Dendritic cell treated with granulocyte-macrophage colony-stimulating factor and Interleukin-4, amounts not matched to agents 40 ng/mL and 50 ng/mL, for 4 days (primary cell): ENCODE results near the gene MAN1A1.
A peak's percentile ranks its signal among the peaks of the same experiment; 100 is the strongest.
"Not testable (repeated sequence)": the region's sequence is repeated elsewhere in the genome, so short reads cannot be mapped to it uniquely, and the experiment has no call there.

Experiments
- H3K27ac Mint-ChIP-seq: one replicate; pipeline ENCODE4 v1.8.0; 2022; ENCODE audit warnings: mild to moderate bottlenecking, mixed read lengths
- H3K27me3 Mint-ChIP-seq: one replicate; pipeline ENCODE4 v1.8.0; 2022; ENCODE audit warnings: mild to moderate bottlenecking, mixed read lengths
- H3K36me3 Mint-ChIP-seq: one replicate; pipeline ENCODE4 v1.8.0; 2022; ENCODE audit warnings: low read depth, mixed read lengths
- H3K4me1 Mint-ChIP-seq: one replicate; pipeline ENCODE4 v1.8.0; 2022; ENCODE audit warnings: low read depth, mixed read lengths
- H3K4me3 Mint-ChIP-seq: one replicate; pipeline ENCODE4 v1.8.0; 2022; ENCODE audit warnings: mild to moderate bottlenecking, moderate library complexity, mixed read lengths
- H3K9me3 Mint-ChIP-seq: one replicate; pipeline ENCODE4 v1.8.0; 2022; ENCODE audit warnings: mixed read lengths
- intact Hi-C: fragments of 100-400 bp; cut with micrococcal nuclease; formaldehyde crosslinking; loops from one replicate; pipeline ENCODE4 v1.15.0; 2022

MAN1A1 gene

GRCh38 chr6:119170103-119170446 lies 179.5 kb downstream of the MAN1A1 start:
- Mint-ChIP-seq H3K36me3 (no peaks in the 10 kb centered on the region), H3K27me3 (no peaks in the 10 kb centered on the region), H3K4me3 (no peak overlapping the region), H3K27ac (no peak overlapping the region), H3K9me3 (no peaks in the 10 kb centered on the region), H3K4me1 (no peaks in the 10 kb centered on the region)
- intact Hi-C loops, result no loop called here

GRCh38 chr6:119169355-119169754 lies 180.2 kb downstream of the MAN1A1 start:
- H3K27ac Mint-ChIP-seq, H3K9me3 Mint-ChIP-seq, H3K36me3 Mint-ChIP-seq, H3K27me3 Mint-ChIP-seq, intact Hi-C loops, H3K4me1 Mint-ChIP-seq, H3K4me3 Mint-ChIP-seq: not testable (repeated sequence)

GRCh38 chr6:119166024-119166784 lies 183.4 kb downstream of the MAN1A1 start:
- H3K36me3 Mint-ChIP-seq, result no peaks in the 10 kb centered on the region
- no peak overlapping the region for H3K27ac Mint-ChIP-seq
- no peaks in the 10 kb centered on the region for H3K9me3 Mint-ChIP-seq
- H3K4me3 Mint-ChIP-seq, result no peak overlapping the region
- H3K4me1 Mint-ChIP-seq, result peaks cover 14% of the 10 kb centered on the region
- intact Hi-C loops, result no loop called here
- no peaks in the 10 kb centered on the region for H3K27me3 Mint-ChIP-seq

- no peak overlapping the region for H3K27ac Mint-ChIP-seq
- H3K36me3 Mint-ChIP-seq, result no peaks in the 10 kb centered on the region
- intact Hi-C loops, result no loop called here
- H3K4me1 Mint-ChIP-seq, result peaks cover 27% of the 10 kb centered on the region
- H3K9me3 Mint-ChIP-seq, result no peaks in the 10 kb centered on the region
- H3K4me3 Mint-ChIP-seq, result no peak overlapping the region
- H3K27me3 Mint-ChIP-seq, result peaks cover 2% of the 10 kb centered on the region
Observed at GRCh38 chr6:119163006-119163405, 186.6 kb downstream of the MAN1A1 start.

GRCh38 chr6:119162134-119162775 lies 187.3 kb downstream of the MAN1A1 start:
- Mint-ChIP-seq H3K9me3 (no peaks in the 10 kb centered on the region), H3K4me1 (peaks cover 27% of the 10 kb centered on the region), H3K27ac (no peak overlapping the region), H3K27me3 (peaks cover 2% of the 10 kb centered on the region), H3K36me3 (no peaks in the 10 kb centered on the region), H3K4me3 (no peak overlapping the region)
- intact Hi-C loops, result no loop called here

GRCh38 chr6:119161438-119161837 lies 188.1 kb downstream of the MAN1A1 start:
- Mint-ChIP-seq H3K4me3 (no peak overlapping the region), H3K4me1 (peaks cover 27% of the 10 kb centered on the region), H3K27ac (no peak overlapping the region), H3K9me3 (no peaks in the 10 kb centered on the region), H3K36me3 (no peaks in the 10 kb centered on the region), H3K27me3 (peaks cover 2% of the 10 kb centered on the region)
- intact Hi-C loops, result no loop called here

GRCh38 chr6:119160911-119161310 lies 188.7 kb downstream of the MAN1A1 start:
- no peaks in the 10 kb centered on the region for H3K9me3 Mint-ChIP-seq
- H3K27ac Mint-ChIP-seq, result no peak overlapping the region
- intact Hi-C loops, result no loop called here
- peaks cover 2% of the 10 kb centered on the region for H3K27me3 Mint-ChIP-seq
- no peaks in the 10 kb centered on the region for H3K36me3 Mint-ChIP-seq
- peaks cover 27% of the 10 kb centered on the region for H3K4me1 Mint-ChIP-seq
- no peak overlapping the region for H3K4me3 Mint-ChIP-seq

- peaks cover 2% of the 10 kb centered on the region for H3K27me3 Mint-ChIP-seq
- peaks cover 24% of the 10 kb centered on the region for H3K4me1 Mint-ChIP-seq
- H3K9me3 Mint-ChIP-seq, result no peaks in the 10 kb centered on the region
- intact Hi-C loops, result loop anchor here (10.0 kb wide), 1 partner anchor 587 kb away; no protein-coding TSS in a partner anchor
- H3K4me3 Mint-ChIP-seq, result no peak overlapping the region
- H3K36me3 Mint-ChIP-seq, result no peaks in the 10 kb centered on the region
- H3K27ac Mint-ChIP-seq, result no peak overlapping the region
Observed at GRCh38 chr6:119158057-119158848, 191.3 kb downstream of the MAN1A1 start.

GRCh38 chr6:119157506-119157815 lies 192.1 kb downstream of the MAN1A1 start:
- peaks cover 2% of the 10 kb centered on the region for H3K27me3 Mint-ChIP-seq

GRCh38 chr6:119156757-119157505 lies 192.6 kb downstream of the MAN1A1 start:
- H3K27me3 Mint-ChIP-seq, result peaks cover 2% of the 10 kb centered on the region
- no peaks in the 10 kb centered on the region for H3K36me3 Mint-ChIP-seq
- H3K4me3 Mint-ChIP-seq, result no peak overlapping the region
- peaks cover 14% of the 10 kb centered on the region for H3K4me1 Mint-ChIP-seq
- intact Hi-C loops, result loop anchor here (10.0 kb wide), 1 partner anchor 588 kb away; no protein-coding TSS in a partner anchor
- H3K27ac Mint-ChIP-seq, result no peak overlapping the region
- H3K9me3 Mint-ChIP-seq, result no peaks in the 10 kb centered on the region

More at GRCh38 chr6:119157506-119157815, 192.1 kb downstream of the MAN1A1 start:
- Mint-ChIP-seq H3K4me3 (no peak overlapping the region), H3K27ac (no peak overlapping the region), H3K4me1 (peaks cover 19% of the 10 kb centered on the region), H3K9me3 (no peaks in the 10 kb centered on the region), H3K36me3 (no peaks in the 10 kb centered on the region)
- intact Hi-C loops, result loop anchor here (10.0 kb wide), 1 partner anchor 587 kb away; no protein-coding TSS in a partner anchor

GRCh38 chr6:119156082-119156481 lies 193.5 kb downstream of the MAN1A1 start:
- not testable (repeated sequence) for H3K9me3 Mint-ChIP-seq, H3K27me3 Mint-ChIP-seq, H3K27ac Mint-ChIP-seq, H3K4me3 Mint-ChIP-seq, H3K36me3 Mint-ChIP-seq
- intact Hi-C loops, result loop anchor here (10.0 kb wide), 1 partner anchor 589 kb away; no protein-coding TSS in a partner anchor
- peaks cover 14% of the 10 kb centered on the region for H3K4me1 Mint-ChIP-seq

GRCh38 chr6:119152187-119152586 lies 197.4 kb downstream of the MAN1A1 start:
- peaks cover 20% of the 10 kb centered on the region for H3K4me1 Mint-ChIP-seq
- H3K27me3 Mint-ChIP-seq, result no peaks in the 10 kb centered on the region
- H3K36me3 Mint-ChIP-seq, result no peaks in the 10 kb centered on the region
- no peaks in the 10 kb centered on the region for H3K9me3 Mint-ChIP-seq
- H3K27ac Mint-ChIP-seq, result no peak overlapping the region
- H3K4me3 Mint-ChIP-seq, result no peak overlapping the region
- intact Hi-C loops, result loop anchor here (10.0 kb wide), 1 partner anchor 593 kb away; no protein-coding TSS in a partner anchor

GRCh38 chr6:119148825-119149525 lies 200.6 kb downstream of the MAN1A1 start:
- H3K36me3 Mint-ChIP-seq, result no peaks in the 10 kb centered on the region
- intact Hi-C loops, result loop anchor here (5.0 to 10.0 kb wide), 4 partner anchors 166 to 828 kb away; partner anchors contain the start of gene MAN1A1
- H3K4me1 Mint-ChIP-seq, result peaks cover 38% of the 10 kb centered on the region
- H3K27me3 Mint-ChIP-seq, result no peaks in the 10 kb centered on the region
- peak overlapping the region; percentile 82 for H3K27ac Mint-ChIP-seq
- no peaks in the 10 kb centered on the region for H3K9me3 Mint-ChIP-seq
- no peak overlapping the region for H3K4me3 Mint-ChIP-seq
